ENCODE results near the gene CSNK2A1.

CSNK2A1 gene

DNA sequence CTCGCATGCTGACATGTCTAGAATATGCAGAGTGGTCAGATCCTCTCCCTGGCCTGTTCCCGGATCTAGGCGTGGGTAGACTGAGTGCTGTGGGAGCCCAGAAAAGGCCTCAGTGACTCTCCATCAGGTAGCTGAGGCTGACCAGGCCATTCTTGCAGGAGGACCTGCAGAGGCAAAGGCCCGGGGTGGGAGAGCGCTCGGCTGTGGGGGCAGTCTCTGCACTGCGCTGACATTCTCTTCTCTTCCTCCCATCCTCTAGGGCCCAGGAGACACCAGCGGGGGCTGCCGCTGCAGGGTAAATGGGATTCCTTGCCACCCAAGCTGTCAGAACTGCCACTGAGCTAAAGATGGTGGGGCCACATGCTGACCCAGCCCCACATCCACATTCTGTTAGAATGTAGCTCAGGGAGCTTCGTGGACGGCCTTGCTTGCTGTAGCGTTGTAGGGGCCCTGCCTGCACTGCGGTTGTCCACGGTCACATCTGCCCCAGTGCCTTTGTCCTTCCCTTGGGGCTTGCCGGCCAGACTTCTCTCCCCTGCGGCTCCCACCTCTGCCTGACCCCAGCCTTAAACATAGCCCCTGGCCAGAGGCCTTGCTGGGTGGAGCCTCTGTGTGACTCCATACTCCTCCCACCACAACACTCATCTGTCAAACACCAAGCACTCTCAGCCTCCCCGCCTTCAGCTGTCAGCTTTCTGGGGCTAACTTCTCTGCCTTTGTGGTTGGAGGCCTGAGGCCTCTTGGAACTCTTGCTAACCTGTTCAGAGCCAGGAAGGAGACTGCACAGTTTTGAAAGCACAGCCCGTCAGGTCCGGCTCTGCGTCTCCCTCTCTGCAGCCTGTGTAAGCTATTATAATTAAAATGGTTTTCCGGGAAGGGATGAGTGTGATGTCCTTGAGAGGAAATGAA is 113.2 kb downstream of the CSNK2A1 start:
- no peak for DNase-seq (ENCODE audit: low spot score)

DNA sequence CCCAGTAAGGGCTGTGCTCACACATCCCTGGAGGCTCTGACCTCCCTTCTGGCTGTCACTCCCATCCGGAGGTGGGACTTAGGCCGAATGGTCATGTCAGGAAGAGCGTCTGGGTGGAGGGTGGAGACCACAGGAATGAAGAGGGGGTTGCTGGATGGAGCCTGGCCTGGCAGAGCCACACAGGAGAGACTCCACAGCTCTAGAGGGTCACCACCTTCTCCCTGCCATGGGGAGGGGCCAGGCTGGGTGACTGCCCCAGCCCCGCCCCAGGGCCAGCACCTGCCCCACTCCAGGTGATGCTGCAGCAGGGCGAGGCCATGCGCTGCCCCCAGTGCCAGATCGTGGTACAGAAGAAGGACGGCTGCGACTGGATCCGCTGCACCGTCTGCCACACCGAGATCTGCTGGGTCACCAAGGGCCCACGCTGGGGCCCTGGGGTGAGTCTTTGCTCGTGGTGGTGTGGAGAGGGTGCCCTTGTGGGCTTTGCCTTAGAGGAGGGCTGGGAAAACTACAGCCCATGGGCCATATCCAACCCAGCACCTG is 114.9 kb downstream of the CSNK2A1 start:
- DNase-seq (ENCODE audit: low spot score), result no peak

DNA sequence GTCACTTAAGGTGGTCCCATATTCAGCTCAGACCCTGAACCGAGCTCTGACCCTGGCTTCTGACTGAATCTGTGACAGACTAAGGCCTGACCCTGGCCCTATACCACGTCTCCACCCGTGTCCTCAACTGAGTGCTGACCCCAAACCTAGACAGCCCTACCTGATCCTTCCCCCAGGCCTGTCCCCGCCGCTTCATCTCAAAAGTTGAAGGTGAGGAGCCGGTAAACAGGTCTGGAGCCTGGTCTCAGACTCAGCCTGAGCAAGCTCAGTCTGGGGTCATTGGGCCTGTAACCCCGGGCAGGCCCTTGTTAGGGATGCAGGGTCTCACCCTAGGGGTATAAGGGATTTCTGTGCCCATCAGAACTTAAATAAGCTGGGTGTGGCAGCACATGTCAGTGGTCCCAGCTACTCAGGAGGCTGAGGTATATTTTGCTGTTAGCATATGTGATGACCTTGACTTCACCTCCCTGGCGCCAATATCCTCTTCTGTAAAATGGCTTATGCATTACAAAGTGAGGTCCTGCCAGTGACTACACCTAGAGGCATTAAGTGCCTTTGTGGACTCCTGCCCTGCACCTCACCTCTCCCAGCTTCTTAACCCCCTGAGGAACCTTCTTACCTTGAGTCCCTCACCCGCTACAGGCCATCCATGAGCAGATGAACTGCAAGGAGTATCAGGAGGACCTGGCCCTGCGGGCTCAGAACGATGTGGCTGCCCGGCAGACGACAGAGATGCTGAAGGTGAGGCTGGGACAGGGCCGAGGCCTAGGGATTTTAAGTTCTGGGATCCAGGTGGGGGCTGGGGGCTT is 115.5 kb downstream of the CSNK2A1 start:
- no peak for DNase-seq (ENCODE audit: low spot score)

DNA sequence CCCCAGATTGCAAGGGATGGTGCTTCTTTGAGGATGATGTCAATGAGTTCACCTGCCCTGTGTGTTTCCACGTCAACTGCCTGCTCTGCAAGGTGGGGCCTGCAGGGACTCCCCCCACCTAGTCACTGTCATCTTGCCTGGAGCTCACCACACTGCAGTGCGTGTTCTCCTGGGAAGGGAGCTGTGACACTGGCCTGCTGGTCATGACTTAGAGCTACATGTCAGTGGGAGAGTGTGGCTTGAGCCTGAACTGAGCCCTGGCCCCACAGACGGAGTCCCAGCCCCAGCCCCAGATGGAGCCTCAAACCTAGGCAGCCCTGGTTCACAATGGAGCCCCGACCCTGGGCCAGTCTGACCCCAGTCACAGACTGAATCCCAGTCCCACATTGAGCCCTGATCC is 116.2 kb downstream of the CSNK2A1 start:
- no peak for DNase-seq (ENCODE audit: low spot score)

GRCh38 chr20:426566-426965 is 117.0 kb downstream of the CSNK2A1 start:
- no peak for DNase-seq (ENCODE audit: low spot score)
